Measurements from ENCODE around the gene TIMM13.

Gene TIMM13

GRCh38 chr19:2436926-2437325 lies 9.5 kb upstream of the TIMM13 start:
- H3K4me3 ChIP-seq (ENCODE audit: insufficient read depth, low read length, poor library complexity, severe bottlenecking) = no peak overlapping the region
- H3K36me3 ChIP-seq (ENCODE audit: low read length) = 0 out of 2 replicates have a peak, but pooled peaks cover 2% of the 10 kb centered on the region
- H2AFZ ChIP-seq (ENCODE audit: low read depth, low read length, severe bottlenecking) = no peak overlapping the region
- no peak overlapping the region for H3K4me2 ChIP-seq (ENCODE audit: low read depth, low read length, poor library complexity, severe bottlenecking)
- no peaks in the 10 kb centered on the region for H3K9me2 ChIP-seq (replicated peaks; ENCODE audit: insufficient read depth, low read length)
- H3K79me2 ChIP-seq (ENCODE audit: insufficient read depth, low read length) = peaks cover 32% of the 10 kb centered on the region
- no peak overlapping the region for H3K27ac ChIP-seq (ENCODE audit: low read depth, low read length)
- TF ChIP-seq CTCF (IDR thresholded peaks at IDR 0.05; ENCODE audit: insufficient read depth, low read length, poor library complexity, severe bottlenecking) (no peak), EZH2phosphoT487 (conservative IDR thresholded peaks at IDR 0.05; ENCODE audit: low read length) (no peak)
- H3K9ac ChIP-seq (ENCODE audit: low read length) = no peak overlapping the region
- H3K27me3 ChIP-seq (ENCODE audit: low read length) = no peaks in the 10 kb centered on the region
- peaks cover 4% of the 10 kb centered on the region; the same call in 1 of the 2 replicates for H4K20me1 ChIP-seq (ENCODE audit: low read depth, low read length)
- no peaks in the 10 kb centered on the region for H3K9me3 ChIP-seq (ENCODE audit: insufficient read depth, low read length)
- H3F3A ChIP-seq (ENCODE audit: insufficient read depth) = no peaks in the 10 kb centered on the region

- no peaks in the 10 kb centered on the region for H3K27me3 ChIP-seq (ENCODE audit: low read length)
- no peaks in the 10 kb centered on the region for H3K36me3 ChIP-seq (ENCODE audit: low read length)
- no peaks in the 10 kb centered on the region for H3K9me3 ChIP-seq (ENCODE audit: insufficient read depth, low read length)
- peaks cover 4% of the 10 kb centered on the region; the same call in 1 of the 2 replicates for H4K20me1 ChIP-seq (ENCODE audit: low read depth, low read length)
- no peaks in the 10 kb centered on the region for H3F3A ChIP-seq (ENCODE audit: insufficient read depth)
- no peaks in the 10 kb centered on the region for H3K9me2 ChIP-seq (replicated peaks; ENCODE audit: insufficient read depth, low read length)
- peaks cover 26% of the 10 kb centered on the region for H3K79me2 ChIP-seq (ENCODE audit: insufficient read depth, low read length)
- H2AFZ ChIP-seq (ENCODE audit: low read depth, low read length, severe bottlenecking) = no peak overlapping the region
- H3K9ac ChIP-seq (ENCODE audit: low read length) = no peak overlapping the region
- no peak overlapping the region for H3K27ac ChIP-seq (ENCODE audit: low read depth, low read length)
- no peak overlapping the region for H3K4me2 ChIP-seq (ENCODE audit: low read depth, low read length, poor library complexity, severe bottlenecking)
- H3K4me3 ChIP-seq (ENCODE audit: insufficient read depth, low read length, poor library complexity, severe bottlenecking) = no peak overlapping the region
- TF ChIP-seq EZH2phosphoT487 (conservative IDR thresholded peaks at IDR 0.05; ENCODE audit: low read length) = no peak
These were observed 9.0 kb upstream of the TIMM13 start for GRCh38 chr19:2436384-2436783.

GRCh38 chr19:2434721-2435265 lies 7.4 kb upstream of the TIMM13 start:
- Histone ChIP-seq H3K9ac (ENCODE audit: low read length) (no peak overlapping the region), H3K9me3 (ENCODE audit: insufficient read depth, low read length) (no peaks in the 10 kb centered on the region), H3K79me2 (ENCODE audit: insufficient read depth, low read length) (peaks cover 11% of the 10 kb centered on the region; the same call in 1 of the 2 replicates), H3F3A (ENCODE audit: insufficient read depth) (no peaks in the 10 kb centered on the region), H3K9me2 (replicated peaks; ENCODE audit: insufficient read depth, low read length) (no peaks in the 10 kb centered on the region), H4K20me1 (ENCODE audit: low read depth, low read length) (no peaks in the 10 kb centered on the region; the same call in 1 of the 2 replicates), H3K27ac (ENCODE audit: low read depth, low read length) (no peak overlapping the region), H3K36me3 (ENCODE audit: low read length) (no peaks in the 10 kb centered on the region), H3K4me3 (ENCODE audit: insufficient read depth, low read length, poor library complexity, severe bottlenecking) (no peak overlapping the region), H3K27me3 (ENCODE audit: low read length) (no peaks in the 10 kb centered on the region), H2AFZ (ENCODE audit: low read depth, low read length, severe bottlenecking) (no peak overlapping the region), H3K4me2 (ENCODE audit: low read depth, low read length, poor library complexity, severe bottlenecking) (no peak overlapping the region)
- no peak for TF ChIP-seq CTCF (IDR thresholded peaks at IDR 0.05; ENCODE audit: insufficient read depth, low read length, poor library complexity, severe bottlenecking)
- TF ChIP-seq EZH2phosphoT487 (conservative IDR thresholded peaks at IDR 0.05; ENCODE audit: low read length) = no peak

- H3K9me3 ChIP-seq (ENCODE audit: insufficient read depth, low read length) = no peaks in the 10 kb centered on the region
- no peaks in the 10 kb centered on the region for H3F3A ChIP-seq (ENCODE audit: insufficient read depth)
- H3K27ac ChIP-seq (ENCODE audit: low read depth, low read length) = no peak overlapping the region
- H3K9ac ChIP-seq (ENCODE audit: low read length) = no peak overlapping the region
- H3K36me3 ChIP-seq (ENCODE audit: low read length) = no peaks in the 10 kb centered on the region
- H2AFZ ChIP-seq (ENCODE audit: low read depth, low read length, severe bottlenecking) = no peak overlapping the region
- no peak overlapping the region for H3K4me3 ChIP-seq (ENCODE audit: insufficient read depth, low read length, poor library complexity, severe bottlenecking)
- H3K79me2 ChIP-seq (ENCODE audit: insufficient read depth, low read length) = peaks cover 9% of the 10 kb centered on the region; the same call in 1 of the 2 replicates
- H3K9me2 ChIP-seq (replicated peaks; ENCODE audit: insufficient read depth, low read length) = no peaks in the 10 kb centered on the region
- no peak for TF ChIP-seq CTCF (IDR thresholded peaks at IDR 0.05; ENCODE audit: insufficient read depth, low read length, poor library complexity, severe bottlenecking)
- H4K20me1 ChIP-seq (ENCODE audit: low read depth, low read length) = no peaks in the 10 kb centered on the region; the same call in 1 of the 2 replicates
- H3K4me2 ChIP-seq (ENCODE audit: low read depth, low read length, poor library complexity, severe bottlenecking) = no peak overlapping the region
- H3K27me3 ChIP-seq (ENCODE audit: low read length) = no peaks in the 10 kb centered on the region
These were observed 6.9 kb upstream of the TIMM13 start for GRCh38 chr19:2434267-2434666.

All from SU-DHL-6 (cell line).